Panc1 (cell line): ENCODE data around the gene STARD9. TPM values are rescaled to one million over a fixed set of nuclear protein-coding genes. Genes with fewer than 3 reads are reported as not detected.

ENCODE experiments used
- ATAC-seq: fragments of 200-7000 bp; cut with Tn5 transposase; 2 replicates; pipeline ENCODE4 v1.9.1; 2020; ENCODE audit warnings: mild to moderate bottlenecking, moderate library complexity
- BruUV-seq: library from RNA; stranded (reverse); fragments of 400-500 nt; replicated peaks from 2 replicates; lab custom pipeline; 2021; lab: Mats Ljungman, UMichigan
- CTCF ChIA-PET: fragments of 300-600 bp; sonication (Branson Sonifier 250); formaldehyde crosslinking; loops from one replicate; lab custom pipeline; 2022; ENCODE audit warnings: antibody characterized with exemption; lab: Charles Lee
- POLR2A ChIA-PET: fragments of 300-600 bp; sonication (Branson Sonifier 250); formaldehyde crosslinking; loops from one replicate; lab custom pipeline; 2022; ENCODE audit warnings: antibody characterized with exemption; lab: Charles Lee
- DNase-seq: peaks from one replicate; pipeline ENCODE4 v3.0.0-alpha.2; 2010; ENCODE audit warnings: low read depth, low spot score
- H3K27ac ChIP-seq: 2 replicates; pipeline ENCODE4 v1.5.1; 2011; ENCODE audit warnings: mild to moderate bottlenecking, low read length, inconsistent platforms
- H3K27me3 ChIP-seq: fragments of 200-500 bp; sonication (Bioruptor generic); 2 replicates; pipeline ENCODE4 v1.6.0; 2014; ENCODE audit warnings: low read length, inconsistent platforms; ENCODE audit not compliant: control insufficient read depth, insufficient read depth
- H3K36me3 ChIP-seq: fragments of 200-500 bp; sonication (Bioruptor generic); 2 replicates; pipeline ENCODE4 v1.5.1; 2014; ENCODE audit warnings: inconsistent platforms, mild to moderate bottlenecking, low read length, moderate library complexity; ENCODE audit not compliant: control insufficient read depth, insufficient read depth
- H3K4me1 ChIP-seq: 2 replicates; pipeline ENCODE4 v1.5.1; 2011; ENCODE audit warnings: inconsistent platforms, mild to moderate bottlenecking, low read length, moderate library complexity; ENCODE audit not compliant: control insufficient read depth, insufficient read depth
- H3K4me3 ChIP-seq, 2 experiments: 2 replicates each; pipeline ENCODE4 v1.5.1; 2011 to 2012; ENCODE audit warnings: low read depth in 2 of 2, low read length in 2 of 2, mild to moderate bottlenecking in 2 of 2, inconsistent platforms in 1 of 2, moderate library complexity in 1 of 2
- H3K9me3 ChIP-seq: fragments of 200-500 bp; sonication (Bioruptor generic); 2 replicates; pipeline ENCODE4 v1.5.1; 2014; ENCODE audit warnings: low read depth, mild to moderate bottlenecking, inconsistent platforms, low read length, moderate library complexity; ENCODE audit not compliant: control insufficient read depth, insufficient read depth
- CTCF ChIP-seq: fragments of 450-650 bp; IDR thresholded peaks from 2 replicates; pipeline ENCODE4 v1.5.1; 2017; ENCODE audit warnings: mild to moderate bottlenecking
- POLR2AphosphoS5 ChIP-seq: IDR thresholded peaks from 2 replicates; pipeline ENCODE4 v1.6.1; 2012; ENCODE audit warnings: mild to moderate bottlenecking, low read depth, low read length, moderate library complexity
- REST ChIP-seq, 2 experiments: IDR thresholded peaks; 2 replicates each; pipeline ENCODE4 v1.6.1; 2011 to 2012; ENCODE audit warnings: low read depth in 2 of 2, control low read depth in 1 of 2, low read length in 1 of 2, mild to moderate bottlenecking in 1 of 2, moderate library complexity in 1 of 2; ENCODE audit not compliant: insufficient read depth in 1 of 2
- SIN3A ChIP-seq: IDR thresholded peaks from 2 replicates; pipeline ENCODE4 v1.6.1; 2012; ENCODE audit warnings: low read depth, mild to moderate bottlenecking, low read length, moderate library complexity, borderline replicate concordance; ENCODE audit not compliant: insufficient read depth
- TCF7L2 ChIP-seq: IDR thresholded peaks from 2 replicates; pipeline ENCODE4 v1.6.1; 2011; ENCODE audit warnings: mild to moderate bottlenecking, low read depth, low read length, inconsistent platforms
- in situ Hi-C: cut with HindIII; loops from 2 replicates; pipeline ENCODE4 v1.10.0; 2016; ENCODE audit warnings: low sequenced_read_pairs, low pct_unique_long_range_greater_than_20kb
- intact Hi-C: fragments of 100-400 bp; cut with micrococcal nuclease; formaldehyde crosslinking; loops from one replicate; pipeline ENCODE4 v1.10.0; 2022; ENCODE audit not compliant: unreplicated experiment
- total RNA-seq: library from RNA; stranded (reverse); gene quantifications from one replicate; pipeline ENCODE4 v1.2.1, GENCODE V29; 2021; ENCODE audit not compliant: unreplicated experiment

STARD9 gene
- total RNA-seq, 1 experiment from 2014 or later, result 13.4 TPM

- intact Hi-C loops (no loop called here), in situ Hi-C loops (no loop called here)
- ChIA-PET CTCF (no interaction called here), POLR2A (no interaction called here)
- no TSS peak for BruUV-seq
- Histone ChIP-seq H3K9me3 (no peaks in the 10 kb centered on the region), H3K27ac (no peak overlapping the region), H3K4me3 (no peak overlapping the region), H3K36me3 (no peaks in the 10 kb centered on the region), H3K27me3 (no peaks in the 10 kb centered on the region), H3K4me1 (no peaks in the 10 kb centered on the region)
- TF ChIP-seq POLR2AphosphoS5, result no peak
- ATAC-seq, result no peak
- DNase-seq, result no peak
These were observed 95.0 kb downstream of the STARD9 start for GRCh38 chr15:42670451-42670850.

- TF ChIP-seq CTCF (no peak), TCF7L2 (no peak)
- POLR2A ChIA-PET, result no interaction called here
- Histone ChIP-seq H3K27ac (no peak overlapping the region), H3K4me1 (no peaks in the 10 kb centered on the region), H3K36me3 (no peaks in the 10 kb centered on the region), H3K27me3 (no peaks in the 10 kb centered on the region), H3K9me3 (no peaks in the 10 kb centered on the region), H3K4me3 (no peak overlapping the region)
- in situ Hi-C loops (no loop called here), intact Hi-C loops (no loop called here)
- ATAC-seq, result no peak
- no peak for DNase-seq
- no TSS peak for BruUV-seq
- CTCF ChIA-PET, result no interaction called here
These were observed 97.0 kb downstream of the STARD9 start for GRCh38 chr15:42672444-42672843.

DNA sequence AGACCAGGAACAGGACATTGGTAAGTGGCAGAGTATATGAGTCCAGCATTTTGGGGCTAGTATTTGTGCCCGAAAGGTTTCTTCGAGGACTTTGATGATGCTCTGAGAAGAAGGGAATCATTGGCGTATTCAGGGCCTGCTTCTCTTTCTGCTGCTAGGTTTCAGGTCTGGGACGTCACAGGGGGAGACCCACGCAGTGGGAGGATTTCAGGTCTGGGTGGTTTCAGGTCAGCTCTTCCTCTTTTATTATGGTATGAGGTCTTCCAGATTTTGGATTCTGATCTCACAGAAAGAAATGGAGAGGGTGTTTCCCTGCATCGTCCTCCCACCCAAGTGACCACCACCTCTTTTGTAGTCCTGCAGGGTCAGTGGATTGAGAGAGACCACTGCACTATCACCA lies 99.1 kb downstream of the STARD9 start:
- no peaks in the 10 kb centered on the region for H3K4me1 ChIP-seq
- H3K27ac ChIP-seq, result no peak overlapping the region
- POLR2A ChIA-PET, result no interaction called here
- in situ Hi-C loops (no loop called here), intact Hi-C loops (no loop called here)
- ATAC-seq (no peak), DNase-seq (no peak)
- no TSS peak for BruUV-seq
- no peak for TF ChIP-seq POLR2AphosphoS5
- TF ChIP-seq REST (IDR thresholded peaks at IDR 0.05; ENCODE audit: insufficient read depth in 1 of 2, low read depth in 2 of 2, low read length in 1 of 2), result no peak
- no peak for TF ChIP-seq CTCF
- TF ChIP-seq SIN3A, result no peak
- CTCF ChIA-PET, result no interaction called here
- no peaks in the 10 kb centered on the region for H3K27me3 ChIP-seq
- H3K36me3 ChIP-seq, result no peaks in the 10 kb centered on the region
- no peak overlapping the region for H3K4me3 ChIP-seq
- no peaks in the 10 kb centered on the region for H3K9me3 ChIP-seq
